ENCODE data around the gene ZNF783.

DNA sequence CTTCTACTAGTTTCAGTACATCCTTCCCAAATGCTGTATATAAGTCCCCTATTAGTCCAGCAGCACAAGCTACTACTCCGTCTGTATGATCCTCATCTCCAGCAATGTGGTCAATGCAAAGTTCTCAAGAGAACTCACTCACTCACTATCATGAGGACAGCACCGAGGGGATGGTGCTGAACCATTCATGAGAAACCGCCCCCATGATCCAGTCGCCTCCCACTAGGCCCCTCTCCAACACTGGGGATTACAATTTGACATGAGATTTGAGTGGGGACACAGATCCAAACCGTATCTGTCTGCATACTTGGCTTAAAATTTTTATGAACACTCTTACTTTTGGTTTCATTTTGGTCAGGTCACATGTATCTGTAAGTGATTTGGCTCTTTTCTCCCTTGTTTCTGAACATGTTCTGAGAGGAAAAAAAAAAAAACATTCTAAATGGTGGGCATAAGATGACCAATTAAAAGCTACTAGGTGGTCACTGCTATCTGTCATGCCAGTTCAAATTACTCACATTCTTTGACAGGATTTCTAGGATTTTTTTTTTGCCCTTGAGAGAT is 60.1 kb downstream of the ZNF783 start:
- TF ChIP-seq POLR2A (IDR thresholded peaks at IDR 0.05; ENCODE audit: low read length) (no peak), GATA1 (IDR thresholded peaks at IDR 0.05; ENCODE audit: low read depth, low read length) (no peak)
